HEK293 (cell line): ENCODE data around the gene ONECUT1.

Experiments used
- CTCF ChIA-PET: fragments of 350-600 bp; formaldehyde crosslinking; extraction: SDS; loops from one replicate; lab custom pipeline; 2021; ENCODE audit warnings: antibody characterized with exemption; lab: Yijun Ruan, JAX
- POLR2A ChIA-PET: fragments of 300-600 bp; formaldehyde crosslinking; extraction: SDS; loops from one replicate; lab custom pipeline; 2020; ENCODE audit warnings: antibody characterized with exemption, inconsistent platforms; lab: Yijun Ruan, JAX
- H3K27ac ChIP-seq: fragments of 200-500 bp; sonication (Bioruptor generic); 2 replicates; pipeline ENCODE4 v1.5.1; 2014; ENCODE audit warnings: low read depth, low read length, control low read depth, inconsistent platforms; ENCODE audit errors: extremely low read depth
- H3K36me3 ChIP-seq, 2 experiments: fragments of 200-500 bp in 1 of 2; sonication (Bioruptor generic) in 1 of 2; 1 replicate in 1 of 2; 2 replicates in 1 of 2; pipeline ENCODE4 v1.5.1; 2014 to 2017; ENCODE audit warnings: inconsistent platforms in 2 of 2, low read length in 2 of 2; ENCODE audit not compliant: control insufficient read depth in 2 of 2, insufficient read depth in 1 of 2
- H3K4me1 ChIP-seq: fragments of 200-500 bp; sonication (Bioruptor generic); 2 replicates; pipeline ENCODE4 v1.5.1; 2014; ENCODE audit warnings: mild to moderate bottlenecking, low read length, inconsistent platforms; ENCODE audit not compliant: control insufficient read depth, insufficient read depth
- H3K4me3 ChIP-seq: 2 replicates; pipeline ENCODE4 v1.5.1; 2011; ENCODE audit warnings: low read depth, mild to moderate bottlenecking, control low read depth, low read length, moderate library complexity
- H3K9me3 ChIP-seq: fragments of 200-500 bp; sonication (Bioruptor generic); 2 replicates; pipeline ENCODE4 v1.5.1; 2014; ENCODE audit warnings: low read depth, low read length, inconsistent platforms; ENCODE audit not compliant: control insufficient read depth, insufficient read depth
- BCL11A ChIP-seq: fragments of 450-650 bp; formaldehyde crosslinking; IDR thresholded peaks from 2 replicates; pipeline ENCODE4 v1.5.1; 2016; ENCODE audit warnings: low read depth, missing biosample characterization, missing genetic modification characterization
- BCL11B ChIP-seq: fragments of 450-650 bp; formaldehyde crosslinking; IDR thresholded peaks from 2 replicates; pipeline ENCODE4 v1.5.1; 2016; ENCODE audit warnings: low read depth, missing biosample characterization, missing genetic modification characterization
- MYNN ChIP-seq: fragments of 450-650 bp; formaldehyde crosslinking; IDR thresholded peaks from 2 replicates; pipeline ENCODE4 v1.5.1; 2016; ENCODE audit warnings: missing biosample characterization, missing genetic modification characterization, borderline replicate concordance
- TRIM28 ChIP-seq: IDR thresholded peaks from 2 replicates; pipeline ENCODE4 v1.6.1; 2011; ENCODE audit warnings: low read length, control low read depth, borderline replicate concordance
- ZBTB21 ChIP-seq: fragments of 450-650 bp; formaldehyde crosslinking; IDR thresholded peaks from 2 replicates; pipeline ENCODE4 v1.5.1; 2017; ENCODE audit warnings: missing biosample characterization, missing genetic modification characterization
- ZBTB7A ChIP-seq: fragments of 450-650 bp; formaldehyde crosslinking; IDR thresholded peaks from 2 replicates; pipeline ENCODE4 v1.5.1; 2016; ENCODE audit warnings: low read depth, missing biosample characterization, missing genetic modification characterization
- ZIC2 ChIP-seq: fragments of 450-650 bp; formaldehyde crosslinking; IDR thresholded peaks from 2 replicates; pipeline ENCODE4 v1.5.1; 2016; ENCODE audit warnings: missing biosample characterization, missing genetic modification characterization
- ZNF19 ChIP-seq: fragments of 450-650 bp; formaldehyde crosslinking; IDR thresholded peaks from 2 replicates; pipeline ENCODE4; 2016; ENCODE audit warnings: missing biosample characterization, missing genetic modification characterization, low read depth
- ZNF214 ChIP-seq: fragments of 450-650 bp; formaldehyde crosslinking; IDR thresholded peaks from 2 replicates; pipeline ENCODE4 v1.5.1; 2017; ENCODE audit warnings: missing biosample characterization, mild to moderate bottlenecking, missing genetic modification characterization, borderline replicate concordance
- ZNF23 ChIP-seq: fragments of 450-650 bp; formaldehyde crosslinking; IDR thresholded peaks from 2 replicates; pipeline ENCODE4 v1.5.1; 2016; ENCODE audit warnings: missing biosample characterization, missing genetic modification characterization, borderline replicate concordance
- ZNF266 ChIP-seq: fragments of 450-650 bp; formaldehyde crosslinking; IDR thresholded peaks from 2 replicates; pipeline ENCODE4 v1.5.1; 2016; ENCODE audit warnings: missing biosample characterization, missing genetic modification characterization, low read depth
- ZNF37A ChIP-seq: fragments of 450-650 bp; IDR thresholded peaks from 2 replicates; pipeline ENCODE4 v1.5.1; 2018; ENCODE audit warnings: missing biosample characterization, missing genetic modification characterization
- ZNF391 ChIP-seq: fragments of 450-650 bp; formaldehyde crosslinking; IDR thresholded peaks from 2 replicates; pipeline ENCODE4 v1.5.1; 2016; ENCODE audit warnings: low read depth, missing biosample characterization, missing genetic modification characterization, borderline replicate concordance
- ZNF529 ChIP-seq: fragments of 450-650 bp; formaldehyde crosslinking; IDR thresholded peaks from 2 replicates; pipeline ENCODE4 v1.5.1; 2017; ENCODE audit warnings: missing genetic modification characterization, missing biosample characterization; ENCODE audit not compliant: insufficient replicate concordance
- ZNF600 ChIP-seq: fragments of 450-650 bp; formaldehyde crosslinking; IDR thresholded peaks from 2 replicates; pipeline ENCODE4 v1.5.1; 2016; ENCODE audit warnings: missing biosample characterization, missing genetic modification characterization
- ZNF610 ChIP-seq: fragments of 450-650 bp; formaldehyde crosslinking; IDR thresholded peaks from 2 replicates; pipeline ENCODE4 v1.5.1; 2016; ENCODE audit warnings: missing biosample characterization, missing genetic modification characterization, borderline replicate concordance
- ZNF639 ChIP-seq: fragments of 450-650 bp; formaldehyde crosslinking; IDR thresholded peaks from 2 replicates; pipeline ENCODE4 v1.5.1; 2016; ENCODE audit warnings: missing biosample characterization, missing genetic modification characterization
- ZNF701 ChIP-seq: fragments of 450-650 bp; formaldehyde crosslinking; IDR thresholded peaks from 2 replicates; pipeline ENCODE4 v1.5.1; 2016; ENCODE audit warnings: missing biosample characterization, missing genetic modification characterization
- ZNF747 ChIP-seq: fragments of 450-650 bp; formaldehyde crosslinking; IDR thresholded peaks from 2 replicates; pipeline ENCODE4 v1.5.1; 2016; ENCODE audit warnings: missing biosample characterization, missing genetic modification characterization
- ZNF776 ChIP-seq: fragments of 450-650 bp; formaldehyde crosslinking; IDR thresholded peaks from 2 replicates; pipeline ENCODE4 v1.5.0; 2017; ENCODE audit warnings: missing biosample characterization, missing genetic modification characterization, borderline replicate concordance
- ZNF777 ChIP-seq: fragments of 450-650 bp; formaldehyde crosslinking; IDR thresholded peaks from 2 replicates; pipeline ENCODE4 v1.5.1; 2017; ENCODE audit warnings: missing biosample characterization, missing genetic modification characterization, borderline replicate concordance

Gene ONECUT1

GRCh38 chr15:52785672-52786406, 4.3 kb downstream of the ONECUT1 start:
- H3K36me3 ChIP-seq = no peaks in the 10 kb centered on the region
- no peak overlapping the region for H3K4me3 ChIP-seq
- ChIA-PET CTCF (interaction anchor here (1.0 kb wide), 1 partner anchor 158 kb away, joined by 5 read pairs; no protein-coding TSS in a partner anchor), POLR2A (interaction anchor here (0.6 kb wide), 1 partner anchor 18 kb away, joined by 5 read pairs; no protein-coding TSS in a partner anchor)
- H3K27ac ChIP-seq = no peak overlapping the region
- H3K4me1 ChIP-seq = no peaks in the 10 kb centered on the region
- TF ChIP-seq ZIC2 (tag by site-specific recombination) (no peak), ZNF776 (tag by site-specific recombination) (no peak), MYNN (no peak), ZNF610 (no peak)
- no peaks in the 10 kb centered on the region for H3K9me3 ChIP-seq

GRCh38 chr15:52784799-52785671, 5.1 kb downstream of the ONECUT1 start:
- no peak overlapping the region for H3K27ac ChIP-seq
- ChIA-PET POLR2A (no interaction called here), CTCF (interaction anchor here (1.0 kb wide), 1 partner anchor 159 kb away, joined by 5 read pairs; no protein-coding TSS in a partner anchor)
- H3K4me3 ChIP-seq = no peak overlapping the region
- H3K4me1 ChIP-seq = no peaks in the 10 kb centered on the region; the same call in 1 of the 2 replicates
- no peaks in the 10 kb centered on the region for H3K9me3 ChIP-seq
- TF ChIP-seq ZNF214 (tag by site-specific recombination) (no peak), ZNF391 (no peak), ZNF777 (tag by site-specific recombination) (no peak), ZNF529 (no peak), ZBTB21 (tag by site-specific recombination) (no peak), ZNF37A (tag by site-specific recombination) (no peak), BCL11A (tag by site-specific recombination) (no peak), ZNF266 (no peak), ZNF701 (tag by site-specific recombination) (no peak), ZNF747 (tag by site-specific recombination) (no peak), ZNF600 (tag by site-specific recombination) (no peak), ZNF639 (tag by site-specific recombination) (no peak), ZBTB7A (tag by site-specific recombination) (no peak), TRIM28 (no peak), BCL11B (tag by site-specific recombination) (no peak), ZNF19 (tag by site-specific recombination) (no peak), ZNF23 (tag by site-specific recombination) (no peak)
- no peaks in the 10 kb centered on the region for H3K36me3 ChIP-seq
